Muscle of back (tissue), 11 donors: ENCODE measurements around the gene CYP2C19. TPM values are rescaled to one million over a fixed set of nuclear protein-coding genes. Genes with fewer than 3 reads are reported as not detected.
"Not testable (repeated sequence)": the region's sequence is repeated elsewhere in the genome, so short reads cannot be mapped to it uniquely, and the experiment has no call there.

Source experiments
- DNase-seq, 3 donors: peaks; one replicate each; pipeline versions ENCODE4 v3.0.0 to v3.0.0-alpha.2; 2013
- polyA plus RNA-seq, 10 donors: library from polyadenylated mRNA; unstranded; fragments of 120-200 nt; gene quantifications; one replicate each; pipeline ENCODE4 v1.2.1, GENCODE V29; 2013; ENCODE audit not compliant: insufficient read length in 10 of 10

Gene CYP2C19
- polyA plus RNA-seq, 10 donors: not detected

DNA sequence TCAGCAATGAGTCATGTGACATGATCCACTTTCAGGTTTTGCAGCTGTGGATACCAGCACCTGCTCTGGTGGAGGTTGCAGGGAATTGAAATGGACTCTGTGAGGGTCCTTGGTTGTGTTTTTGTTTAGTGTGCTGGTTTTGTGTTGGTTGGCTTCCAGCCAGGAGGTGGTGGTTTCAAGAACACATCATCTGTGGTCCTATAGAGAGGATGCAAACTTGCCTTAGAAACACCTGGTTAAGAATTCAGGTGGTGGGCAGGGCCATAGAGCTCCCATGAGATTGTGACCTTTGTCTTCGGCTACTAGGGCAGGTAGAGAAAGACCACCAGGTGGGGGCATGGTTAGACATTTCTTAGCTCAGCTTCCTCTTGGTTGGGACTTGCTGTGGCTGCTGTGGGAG lies 116.7 kb downstream of the CYP2C19 start:
- DNase-seq: no peak

GRCh38 chr10:94889123-94889522 lies 126.6 kb downstream of the CYP2C19 start:
- no peak for DNase-seq

- DNase-seq: no peak
These were observed 128.0 kb downstream of the CYP2C19 start for GRCh38 chr10:94890264-94891022.

GRCh38 chr10:94898414-94898813 lies 135.9 kb downstream of the CYP2C19 start:
- DNase-seq: not testable (repeated sequence)

- no peak for DNase-seq
These were observed 139.6 kb downstream of the CYP2C19 start for GRCh38 chr10:94902080-94902479.

GRCh38 chr10:94902570-94902969 lies 140.1 kb downstream of the CYP2C19 start:
- no peak for DNase-seq

Other genes with a start within 250 kb of the CYP2C19 start
- 10 to 100 TPM in 6 of 10 donors, 1 to 10 TPM in 4; 5.2 to 14.5 (median 10.7) TPM for gene HELLS, start 216.9 kb upstream of the CYP2C19 start, polyA plus RNA-seq
- under 1 TPM in 3 of 10 donors, not detected in 7; 0.08 to 0.34 (median 0.18) TPM for gene CYP2C18, start 79.0 kb upstream of the CYP2C19 start, polyA plus RNA-seq
- gene CYP2C9, start 176.0 kb downstream of the CYP2C19 start, polyA plus RNA-seq: under 1 TPM in 1 of 10 donors, not detected in 9; 0.20 TPM